Tibial nerve (tissue), 3 donors: ENCODE results near the gene KRT36.

Source experiments
- POLR2A ChIP-seq, 2 donors: fragments of 450-650 bp; IDR thresholded peaks; one replicate each; pipeline ENCODE4 v1.6.1; 2017; ENCODE audit warnings: antibody characterized with exemption in 2 of 2, mild to moderate bottlenecking in 2 of 2, moderate library complexity in 2 of 2
- TF ChIP-seq, protein P1 (sequence below), 5 experiments: fragments of 200-600 bp in 3 of 5; fragments of 450-650 bp in 2 of 5; sonication (generic) in 3 of 5; IDR thresholded peaks; one replicate each; pipeline ENCODE4 v1.5.1; 2016 to 2019; ENCODE audit warnings: antibody characterized with exemption in 5 of 5, mild to moderate bottlenecking in 3 of 5, moderate library complexity in 2 of 5

DNA sequence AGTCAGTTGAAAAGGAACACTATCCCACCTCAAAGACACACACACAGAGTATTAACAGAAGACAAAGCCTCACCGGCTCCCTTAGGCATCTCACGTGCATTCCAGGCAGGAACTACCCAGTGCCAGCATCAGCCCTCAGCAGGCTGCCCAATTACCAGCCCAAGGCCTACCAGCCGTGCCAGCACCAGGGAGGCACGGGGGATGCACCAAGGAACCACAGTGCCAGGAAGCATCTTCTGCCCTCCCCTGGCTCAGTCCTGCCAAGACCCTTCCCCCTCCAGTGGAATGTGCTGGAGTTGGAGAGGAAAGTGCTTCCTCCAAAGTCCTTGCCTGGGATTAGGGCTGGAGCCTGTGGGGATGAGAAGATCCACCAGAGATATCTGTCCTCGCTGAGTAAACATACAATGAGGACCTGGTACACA is 49.4 kb upstream of the KRT36 start:
- no peak for TF ChIP-seq POLR2A (IDR thresholded peaks at IDR 0.05)
- TF ChIP-seq, protein P1, sequence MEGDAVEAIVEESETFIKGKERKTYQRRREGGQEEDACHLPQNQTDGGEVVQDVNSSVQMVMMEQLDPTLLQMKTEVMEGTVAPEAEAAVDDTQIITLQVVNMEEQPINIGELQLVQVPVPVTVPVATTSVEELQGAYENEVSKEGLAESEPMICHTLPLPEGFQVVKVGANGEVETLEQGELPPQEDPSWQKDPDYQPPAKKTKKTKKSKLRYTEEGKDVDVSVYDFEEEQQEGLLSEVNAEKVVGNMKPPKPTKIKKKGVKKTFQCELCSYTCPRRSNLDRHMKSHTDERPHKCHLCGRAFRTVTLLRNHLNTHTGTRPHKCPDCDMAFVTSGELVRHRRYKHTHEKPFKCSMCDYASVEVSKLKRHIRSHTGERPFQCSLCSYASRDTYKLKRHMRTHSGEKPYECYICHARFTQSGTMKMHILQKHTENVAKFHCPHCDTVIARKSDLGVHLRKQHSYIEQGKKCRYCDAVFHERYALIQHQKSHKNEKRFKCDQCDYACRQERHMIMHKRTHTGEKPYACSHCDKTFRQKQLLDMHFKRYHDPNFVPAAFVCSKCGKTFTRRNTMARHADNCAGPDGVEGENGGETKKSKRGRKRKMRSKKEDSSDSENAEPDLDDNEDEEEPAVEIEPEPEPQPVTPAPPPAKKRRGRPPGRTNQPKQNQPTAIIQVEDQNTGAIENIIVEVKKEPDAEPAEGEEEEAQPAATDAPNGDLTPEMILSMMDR (IDR thresholded peaks at IDR 0.05) = no peak
